C4-2B (cell line): ENCODE measurements around the gene FLT3LG.
"Not testable (repeated sequence)": the region's sequence is repeated elsewhere in the genome, so short reads cannot be mapped to it uniquely, and the experiment has no call there.

ENCODE experiments used
- H3K27ac ChIP-seq: fragments of 450-650 bp; 2 replicates; pipeline ENCODE4 v1.5.1; 2017
- ZFX ChIP-seq: fragments of 450-650 bp; IDR thresholded peaks from 2 replicates; pipeline ENCODE4 v1.6.1; 2017
- TF ChIP-seq, protein P1 (sequence below): fragments of 450-650 bp; conservative IDR thresholded peaks from 2 replicates; pipeline ENCODE4 v1.5.1; 2017; ENCODE audit warnings: mild to moderate bottlenecking

FLT3LG gene

DNA sequence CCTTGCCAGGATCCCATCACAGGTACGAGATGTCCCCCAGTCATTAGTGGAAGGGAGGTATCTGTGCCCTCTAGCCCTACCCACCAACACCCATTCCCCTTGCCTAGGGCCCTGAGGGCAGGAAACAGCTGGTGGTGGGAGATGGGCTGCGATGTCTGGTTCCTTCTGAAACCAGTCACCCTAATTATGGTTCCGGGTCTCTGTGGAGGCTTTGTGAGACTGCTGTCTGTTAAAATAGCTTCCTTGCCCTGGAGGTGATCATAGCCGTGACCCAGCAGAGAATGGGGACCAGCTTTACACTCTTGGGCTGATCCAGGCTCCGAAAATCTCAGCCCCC lies 15.5 kb upstream of the FLT3LG start:
- no peak for TF ChIP-seq ZFX
- TF ChIP-seq, protein P1, sequence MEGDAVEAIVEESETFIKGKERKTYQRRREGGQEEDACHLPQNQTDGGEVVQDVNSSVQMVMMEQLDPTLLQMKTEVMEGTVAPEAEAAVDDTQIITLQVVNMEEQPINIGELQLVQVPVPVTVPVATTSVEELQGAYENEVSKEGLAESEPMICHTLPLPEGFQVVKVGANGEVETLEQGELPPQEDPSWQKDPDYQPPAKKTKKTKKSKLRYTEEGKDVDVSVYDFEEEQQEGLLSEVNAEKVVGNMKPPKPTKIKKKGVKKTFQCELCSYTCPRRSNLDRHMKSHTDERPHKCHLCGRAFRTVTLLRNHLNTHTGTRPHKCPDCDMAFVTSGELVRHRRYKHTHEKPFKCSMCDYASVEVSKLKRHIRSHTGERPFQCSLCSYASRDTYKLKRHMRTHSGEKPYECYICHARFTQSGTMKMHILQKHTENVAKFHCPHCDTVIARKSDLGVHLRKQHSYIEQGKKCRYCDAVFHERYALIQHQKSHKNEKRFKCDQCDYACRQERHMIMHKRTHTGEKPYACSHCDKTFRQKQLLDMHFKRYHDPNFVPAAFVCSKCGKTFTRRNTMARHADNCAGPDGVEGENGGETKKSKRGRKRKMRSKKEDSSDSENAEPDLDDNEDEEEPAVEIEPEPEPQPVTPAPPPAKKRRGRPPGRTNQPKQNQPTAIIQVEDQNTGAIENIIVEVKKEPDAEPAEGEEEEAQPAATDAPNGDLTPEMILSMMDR = no peak
- H3K27ac ChIP-seq = no peak overlapping the region

DNA sequence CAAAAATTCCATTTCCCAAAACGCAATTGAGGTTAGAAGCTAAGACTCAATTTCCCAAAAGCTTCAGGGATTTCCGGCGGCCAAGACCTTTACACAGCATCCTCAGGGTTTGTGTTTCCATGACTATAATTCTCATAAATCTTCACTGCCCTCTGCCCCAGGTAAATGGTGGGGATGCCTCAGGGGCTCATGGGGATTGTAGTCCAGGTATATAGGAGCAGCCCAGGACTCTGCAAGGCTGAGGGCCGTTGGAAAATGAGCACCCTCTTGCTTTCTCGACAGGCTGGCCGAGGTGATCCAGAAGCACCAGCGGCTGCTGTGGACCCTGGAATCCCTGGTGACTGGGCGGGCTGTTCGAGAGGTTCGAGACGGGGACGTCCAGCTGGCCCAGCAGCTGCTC lies 14.6 kb upstream of the FLT3LG start:
- no peak overlapping the region for H3K27ac ChIP-seq
- no peak for TF ChIP-seq ZFX
- TF ChIP-seq, protein P1 = no peak

DNA sequence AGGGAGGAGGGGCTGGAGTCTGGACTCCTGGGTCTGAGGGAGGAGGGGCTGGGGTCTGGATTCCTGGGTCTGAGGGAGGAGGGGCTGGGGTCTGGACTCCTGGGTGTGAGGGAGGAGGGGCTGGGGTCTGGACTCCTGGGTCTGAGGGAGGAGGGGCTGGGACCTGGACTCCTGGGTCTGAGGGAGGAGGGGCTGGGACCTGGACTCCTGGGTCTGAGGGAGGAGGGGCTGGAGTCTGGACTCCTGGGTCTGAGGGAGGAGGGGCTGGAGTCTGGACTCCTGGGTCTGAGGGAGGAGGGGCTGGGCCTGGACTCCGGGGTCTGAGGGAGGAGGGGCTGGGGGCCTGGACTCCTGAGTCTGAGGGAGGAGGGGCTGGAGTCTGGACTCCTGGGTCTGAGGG lies 12.9 kb upstream of the FLT3LG start:
- not testable (repeated sequence) for H3K27ac ChIP-seq

DNA sequence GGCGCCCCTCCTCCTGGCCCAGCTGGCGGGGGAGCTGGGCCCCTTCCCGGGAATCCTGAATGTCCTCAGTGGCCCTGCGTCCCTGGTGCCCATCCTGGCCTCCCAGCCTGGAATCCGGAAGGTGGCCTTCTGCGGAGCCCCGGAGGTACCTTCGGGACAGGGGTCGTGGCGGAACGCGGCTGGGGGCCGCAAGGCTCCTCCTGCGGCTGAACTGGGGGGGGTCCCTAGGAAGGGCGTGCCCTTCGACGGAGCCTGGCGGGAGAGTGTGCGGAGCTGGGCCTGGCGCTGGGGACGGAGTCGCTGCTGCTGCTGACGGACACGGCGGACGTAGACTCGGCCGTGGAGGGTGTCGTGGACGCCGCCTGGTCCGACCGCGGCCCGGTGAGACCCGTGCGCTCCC lies 12.4 kb upstream of the FLT3LG start:
- H3K27ac ChIP-seq = no peak overlapping the region
- TF ChIP-seq ZFX = no peak
- TF ChIP-seq, protein P1 = no peak

DNA sequence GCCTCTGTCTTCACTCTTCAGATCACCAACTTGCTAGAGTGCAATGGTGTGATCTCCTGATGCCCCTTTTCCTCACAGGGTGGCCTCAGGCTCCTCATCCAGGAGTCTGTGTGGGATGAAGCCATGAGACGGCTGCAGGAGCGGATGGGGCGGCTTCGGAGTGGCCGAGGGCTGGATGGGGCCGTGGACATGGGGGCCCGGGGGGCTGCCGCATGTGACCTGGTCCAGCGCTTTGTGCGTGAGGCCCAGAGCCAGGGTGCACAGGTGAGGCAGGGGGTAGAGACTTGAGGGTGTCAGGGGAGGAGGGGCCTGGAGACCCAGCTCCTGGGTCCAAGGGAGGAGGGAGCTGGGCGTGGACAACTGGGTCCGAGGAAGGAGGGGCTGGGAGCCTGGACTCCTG lies 11.5 kb upstream of the FLT3LG start:
- TF ChIP-seq, protein P1 = no peak
- no peak for TF ChIP-seq ZFX
- no peak overlapping the region for H3K27ac ChIP-seq

DNA sequence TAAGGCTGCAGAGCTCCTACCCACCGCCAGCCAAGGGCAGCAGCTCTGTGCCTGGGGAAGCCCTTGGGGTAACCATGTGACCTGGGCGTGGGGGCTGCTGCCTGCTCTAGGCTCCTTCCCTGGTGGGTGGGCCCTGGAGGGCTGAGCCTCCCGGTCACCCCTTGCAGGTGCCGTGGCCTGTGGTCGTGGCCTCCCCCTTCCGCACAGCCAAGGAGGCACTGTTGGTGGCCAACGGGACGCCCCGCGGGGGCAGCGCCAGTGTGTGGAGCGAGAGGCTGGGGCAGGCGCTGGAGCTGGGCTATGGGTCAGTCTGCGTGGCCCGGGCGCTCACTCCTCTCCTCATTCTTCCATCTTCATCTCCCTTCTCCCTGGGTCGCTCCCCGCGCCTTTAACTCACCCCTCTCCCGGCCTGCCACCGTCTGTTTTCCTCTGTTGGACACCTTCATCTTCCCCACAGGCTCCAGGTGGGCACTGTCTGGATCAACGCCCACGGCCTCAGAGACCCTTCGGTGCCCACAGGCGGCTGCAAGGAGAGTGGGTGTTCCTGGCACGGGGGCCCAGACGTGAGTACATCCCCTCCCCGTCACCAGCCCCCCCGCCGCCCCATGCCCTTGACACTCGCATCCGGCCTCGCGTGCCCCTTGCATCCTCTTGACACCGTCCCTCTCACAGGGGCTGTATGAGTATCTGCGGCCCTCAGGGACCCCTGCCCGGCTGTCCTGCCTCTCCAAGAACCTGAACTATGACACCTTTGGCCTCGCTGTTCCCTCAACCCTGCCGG lies 9.9 kb upstream of the FLT3LG start:
- no peak for TF ChIP-seq ZFX
- TF ChIP-seq, protein P1 = no peak

DNA sequence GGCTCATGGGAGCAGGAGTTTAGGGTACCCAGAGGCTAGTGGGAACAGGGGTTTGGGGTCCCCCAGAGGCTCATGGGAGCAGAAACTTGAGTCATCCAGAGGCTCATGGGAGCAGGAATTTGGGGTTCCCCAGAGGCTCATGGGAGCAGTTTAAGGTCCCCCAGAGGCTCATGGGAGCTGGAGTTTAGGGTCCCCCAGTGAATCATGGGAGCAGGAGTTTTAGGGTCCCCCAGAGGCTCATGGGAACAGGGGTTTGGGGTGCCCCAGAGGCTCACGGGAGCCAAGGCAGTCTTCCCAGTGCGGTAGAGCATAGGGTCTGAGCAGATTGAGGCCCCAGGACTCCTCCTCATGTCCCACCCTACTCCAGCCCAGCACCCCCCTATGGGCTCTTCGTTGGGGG lies 8.6 kb upstream of the FLT3LG start:
- TF ChIP-seq, protein P1 = no peak
- no peak for TF ChIP-seq ZFX
- no peak overlapping the region for H3K27ac ChIP-seq

More for the DNA sequence above, 9.9 kb upstream of the FLT3LG start:
- H3K27ac ChIP-seq = no peak overlapping the region

DNA sequence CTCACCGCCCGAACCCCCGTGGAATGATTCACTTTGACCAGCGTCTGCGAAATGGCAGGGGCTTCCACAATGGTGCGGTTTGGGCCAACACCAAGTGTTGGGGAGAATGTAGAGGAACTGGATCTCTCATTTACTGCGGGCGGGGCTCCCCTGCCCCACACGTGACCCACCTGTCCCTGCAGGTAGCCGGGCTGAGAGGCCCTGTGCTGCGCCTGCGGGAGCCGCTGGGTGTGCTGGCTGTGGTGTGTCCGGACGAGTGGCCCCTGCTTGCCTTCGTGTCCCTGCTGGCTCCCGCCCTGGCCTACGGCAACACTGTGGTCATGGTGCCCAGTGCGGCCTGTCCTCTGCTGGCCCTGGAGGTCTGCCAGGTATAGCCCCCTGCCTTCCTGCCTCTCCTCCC lies 5.8 kb upstream of the FLT3LG start:
- TF ChIP-seq ZFX = no peak
- TF ChIP-seq, protein P1 = no peak
- peak overlapping the region; percentile 16; the same call in 1 of the 2 replicates for H3K27ac ChIP-seq
